ENCODE measurements around the gene TSPAN16. TPM values are rescaled to one million over a fixed set of nuclear protein-coding genes. Genes with fewer than 3 reads are reported as not detected.

The TSPAN16 gene
- total RNA-seq, 1 experiment from 2014 or later: not detected

GRCh38 chr19:11254666-11255065 lies 41.3 kb upstream of the TSPAN16 start:
- H3K9me3 Mint-ChIP-seq: no peaks in the 10 kb centered on the region
- Histone ChIP-seq H3K9ac (ENCODE audit: extremely low read depth, insufficient read length, low read length) (no peak overlapping the region), H3K56ac (ENCODE audit: insufficient read length, low read depth, low read length) (no peak overlapping the region), H3K27me3 (ENCODE audit: insufficient read depth, low read length) (no peaks in the 10 kb centered on the region), H3K14ac (ENCODE audit: insufficient read depth, low read length) (no peak overlapping the region), H2AK5ac (ENCODE audit: insufficient read length, low read length) (no peak overlapping the region), H3K4me1 (ENCODE audit: insufficient read depth, low read length) (no peaks in the 10 kb centered on the region), H2BK20ac (ENCODE audit: low read depth, low read length, poor library complexity, severe bottlenecking) (no peak overlapping the region), H3K4me2 (ENCODE audit: insufficient read depth, insufficient read length, low read length) (no peak overlapping the region), H3K18ac (ENCODE audit: insufficient read length, low read depth, low read length) (no peak overlapping the region), H3K23ac (ENCODE audit: insufficient read length, low read depth, low read length) (no peak overlapping the region), H2BK15ac (ENCODE audit: low read depth, low read length) (no peak overlapping the region), H4K8ac (replicated peaks; ENCODE audit: insufficient read length, low read depth, low read length) (no peak overlapping the region), H4K91ac (ENCODE audit: insufficient read length, low read depth, low read length) (no peak overlapping the region), H3K4ac (ENCODE audit: low read depth, low read length) (no peak overlapping the region), H2AFZ (ENCODE audit: low read length) (no peak overlapping the region), H3T11ph (ENCODE audit: low read length) (no peak overlapping the region), H4K5ac (ENCODE audit: insufficient read length, low read depth, low read length) (no peak overlapping the region), H2BK120ac (ENCODE audit: low read depth, low read length, poor library complexity, severe bottlenecking) (no peak overlapping the region), H3K27ac (ENCODE audit: insufficient read length, low read depth, low read length) (no peak overlapping the region), H3K79me2 (ENCODE audit: insufficient read depth, low read length) (peaks cover 2% of the 10 kb centered on the region; the same call in 1 of the 2 replicates), H2BK5ac (ENCODE audit: insufficient read length, low read length) (no peak overlapping the region), H4K20me1 (ENCODE audit: control insufficient read depth, insufficient read depth, insufficient read length) (peaks cover 3% of the 10 kb centered on the region), H3K9me3 (ENCODE audit: control insufficient read depth, low read depth, low read length) (no peaks in the 10 kb centered on the region), H3K79me1 (ENCODE audit: insufficient read depth, low read depth, low read length, poor library complexity, severe bottlenecking) (no peaks in the 10 kb centered on the region), H3K23me2 (ENCODE audit: insufficient read length, low read depth, low read length, poor library complexity, severe bottlenecking) (no peaks in the 10 kb centered on the region), H2BK12ac (ENCODE audit: insufficient read length, low read depth, low read length) (no peak overlapping the region)
- peaks cover 5 to 24% (median 22%) of the 10 kb centered on the region in 3 experiments; a peak in 6 of 7 replicates for H3K36me3 Mint-ChIP-seq (ENCODE audit: insufficient read depth in 1 of 3, low read depth in 3 of 3)
- peaks cover 0 to 4% of the 10 kb centered on the region in 2 experiments; a peak in 1 of 4 replicates for H3K4me1 Mint-ChIP-seq
- no peaks in the 10 kb centered on the region for H3K27me3 Mint-ChIP-seq (ENCODE audit: low read depth)
- no peak overlapping the region for H3K27ac Mint-ChIP-seq
- no peak for DNase-seq
- H3K4me3 Mint-ChIP-seq: no peak overlapping the region
- no peak for TF ChIP-seq CTCF (conservative IDR thresholded peaks at IDR 0.05)
- WGBS (ENCODE audit: extremely low coverage, insufficient read length, low lambda C conversion rate): no CpG with 5 or more reads among the region's 5 CpGs

All from H9 (cell line).